Suppressor macrophage treated with lipopolysaccharide for 4 hours (primary cell): ENCODE data around the gene GAPDHS.

Experiments used
- DNase-seq: peaks from one replicate; pipeline ENCODE4 v3.0.0-alpha.2; 2020

GAPDHS gene

DNA sequence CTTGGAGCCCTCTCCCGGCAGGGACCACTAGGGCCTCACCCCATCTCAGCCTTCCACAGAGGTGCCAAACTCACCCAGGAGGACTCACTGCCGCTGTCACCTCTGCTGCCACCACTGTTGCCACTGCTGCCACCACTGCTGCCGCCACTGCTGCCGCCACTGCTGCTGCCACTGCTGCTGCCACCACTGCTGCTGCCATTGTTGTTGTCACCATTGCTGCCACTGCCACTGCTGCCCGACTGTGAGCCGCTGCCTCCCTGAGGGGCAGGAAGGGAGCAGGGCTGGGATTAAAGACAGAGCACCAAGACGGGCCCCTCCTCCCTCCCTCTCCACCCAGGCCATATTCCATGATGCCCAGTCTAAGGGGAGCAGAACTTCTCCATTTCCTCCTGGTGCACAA, 21.9 kb upstream of the GAPDHS start:
- no peak for DNase-seq

DNA sequence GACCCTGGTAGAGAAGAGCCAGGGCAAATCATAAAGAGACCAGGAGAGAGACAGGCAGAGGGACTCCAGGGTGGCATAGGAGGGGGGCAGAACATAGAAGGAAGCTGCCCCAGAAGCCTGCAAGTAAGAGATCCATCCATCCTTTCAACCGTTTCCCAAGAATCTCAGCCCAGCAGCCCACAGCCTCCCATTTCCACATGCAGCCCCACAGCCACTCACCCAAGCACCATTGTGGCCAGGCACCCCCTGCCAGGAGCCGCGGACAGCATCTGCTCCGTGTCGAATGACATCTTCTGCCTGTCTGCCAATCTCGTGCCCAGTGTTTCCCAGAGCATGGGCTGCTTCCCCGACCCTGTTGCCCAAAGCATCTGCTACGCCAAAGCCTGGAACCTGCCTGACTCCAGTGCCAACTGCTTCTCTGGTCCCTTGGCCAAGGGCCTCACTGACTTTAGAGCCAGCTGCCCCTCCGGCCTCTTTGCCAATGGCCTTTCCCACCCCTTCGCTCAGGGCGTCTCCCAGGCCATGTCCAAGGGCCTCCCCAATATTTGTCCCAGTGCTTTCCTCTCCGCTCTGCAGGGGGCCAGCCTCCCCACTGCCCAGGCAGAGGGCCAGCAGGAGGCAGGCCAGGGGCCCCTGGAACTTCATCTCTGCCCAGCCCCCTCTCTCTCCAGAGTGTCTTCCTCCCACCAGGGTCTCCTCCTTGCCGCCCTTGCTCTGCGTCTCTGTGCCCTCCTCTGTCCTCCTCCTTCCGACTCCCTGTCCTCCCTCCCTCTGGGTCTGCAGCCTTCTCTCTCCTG, 20.2 kb upstream of the GAPDHS start:
- DNase-seq: no peak

DNA sequence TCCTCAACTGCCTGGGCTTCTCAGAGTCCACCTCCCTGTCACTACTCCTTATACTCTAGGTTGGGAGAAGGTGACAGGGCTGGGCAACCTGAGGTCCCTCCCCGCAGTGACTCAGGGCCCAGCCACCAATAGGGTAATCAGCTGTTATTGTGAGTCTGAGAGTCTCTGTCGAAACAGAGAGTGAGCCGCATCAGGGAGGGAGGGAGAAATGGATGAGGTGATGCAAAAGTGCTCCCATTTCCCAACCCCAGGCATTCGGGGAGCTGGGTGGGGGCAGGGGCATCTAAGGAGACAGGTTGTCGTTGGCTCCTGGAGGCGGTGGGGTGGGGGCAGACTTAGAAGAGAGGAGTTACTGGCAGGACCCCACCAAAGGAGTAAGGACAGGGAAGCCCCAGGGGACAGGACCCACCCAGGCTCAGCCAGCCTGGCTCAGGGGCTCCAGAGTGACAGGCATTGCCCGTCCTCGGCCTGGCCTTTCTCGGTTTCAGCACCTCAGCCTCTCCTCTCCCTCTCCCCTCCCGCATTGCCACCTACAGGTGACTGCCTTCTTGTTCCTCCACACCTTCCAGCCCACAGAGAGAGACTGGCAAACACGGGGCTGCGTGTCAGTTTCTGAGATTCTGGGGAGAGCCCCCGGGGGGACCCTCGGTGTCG, 19.5 kb upstream of the GAPDHS start, which contains the start of gene DMKN:
Gene DMKN (minus strand): TSS at position 22 of the 654 bp plus-strand sequence. CDS start 174 bp downstream, outside the sequence.
- no peak for DNase-seq

DNA sequence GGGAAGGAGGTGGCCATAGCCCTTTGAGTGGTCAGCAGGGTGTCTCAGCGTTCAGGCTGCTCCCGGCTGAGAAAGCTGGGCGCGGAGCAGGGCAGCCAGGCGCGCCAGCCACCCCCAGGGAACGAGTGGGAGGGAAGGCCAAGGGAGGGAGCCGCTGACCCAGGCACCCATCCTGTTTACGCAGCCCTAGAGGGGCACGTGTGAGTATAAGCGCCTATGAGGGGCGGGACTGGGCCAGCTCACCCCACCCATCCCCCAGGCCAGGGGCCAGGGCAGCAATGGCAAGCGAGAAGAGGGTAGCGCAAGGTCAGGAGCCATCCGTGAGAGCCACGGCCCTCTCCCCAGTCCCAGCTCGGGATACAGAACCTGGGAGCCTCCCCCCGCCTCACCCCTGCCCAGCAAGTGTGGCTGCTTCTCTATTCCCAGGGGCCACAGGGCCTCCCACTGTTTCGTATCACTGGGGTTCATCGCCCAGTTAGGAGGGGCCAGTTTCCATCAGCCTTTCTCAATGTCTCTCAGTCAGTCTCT, 18.9 kb upstream of the GAPDHS start:
- DNase-seq: no peak

DNA sequence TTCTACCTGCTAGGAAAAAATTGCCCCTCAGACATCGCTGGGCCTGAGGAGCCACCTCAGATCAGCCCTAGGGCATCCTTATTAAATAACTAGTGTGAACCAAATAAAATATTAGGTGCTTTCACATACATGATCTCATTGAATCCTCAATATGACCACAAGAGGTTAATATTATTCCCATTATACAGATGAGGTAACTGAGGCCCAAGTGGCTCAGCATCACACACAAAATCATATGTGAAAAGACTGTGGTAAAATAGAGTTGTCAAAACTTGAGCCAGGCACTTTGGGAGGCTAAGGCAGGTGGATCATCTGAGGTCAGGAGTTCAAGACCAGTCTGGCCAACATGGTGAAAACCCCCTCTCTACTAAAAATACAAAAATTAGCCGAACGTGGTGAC, 16.9 kb upstream of the GAPDHS start:
- DNase-seq: no peak

DNA sequence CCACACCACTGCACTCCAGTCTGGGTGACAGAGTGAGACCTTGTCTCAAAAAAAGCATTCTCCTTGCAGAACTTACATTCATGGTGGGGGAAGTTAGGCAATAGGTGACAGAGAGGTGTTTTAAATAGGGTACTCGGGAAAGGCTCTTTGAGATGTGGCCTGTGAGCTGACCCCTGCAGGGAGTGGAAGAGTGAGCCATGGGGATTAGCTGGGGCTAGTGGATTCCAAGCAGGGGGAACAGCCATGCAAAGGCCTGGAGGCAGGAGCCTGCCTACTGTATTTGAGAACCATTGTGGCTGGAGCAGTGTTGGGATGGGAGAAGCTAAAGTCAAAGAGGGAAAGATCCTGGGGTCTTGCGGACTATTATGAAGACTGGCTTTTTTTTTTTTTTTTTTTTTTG, 15.9 kb upstream of the GAPDHS start:
- DNase-seq: no peak

DNA sequence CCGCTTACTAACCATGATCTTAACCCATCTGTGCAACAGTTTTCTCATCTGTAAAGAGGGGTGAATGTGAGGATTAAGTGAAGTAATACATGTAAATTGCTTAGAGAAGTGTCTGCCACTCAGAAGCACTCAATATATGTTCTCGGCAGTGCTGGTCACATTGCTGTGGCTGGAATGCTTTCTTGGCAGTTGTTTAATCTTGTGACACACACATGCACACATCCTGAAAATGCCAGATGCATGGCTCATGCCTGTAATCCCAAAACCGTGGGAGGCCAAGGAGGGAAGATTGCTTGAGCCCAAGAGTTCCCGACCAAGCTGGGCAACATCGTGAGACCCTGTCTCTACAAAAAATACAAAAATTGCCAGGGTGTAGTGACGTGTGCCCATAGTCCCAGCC, 14.9 kb upstream of the GAPDHS start:
- DNase-seq: no peak

DNA sequence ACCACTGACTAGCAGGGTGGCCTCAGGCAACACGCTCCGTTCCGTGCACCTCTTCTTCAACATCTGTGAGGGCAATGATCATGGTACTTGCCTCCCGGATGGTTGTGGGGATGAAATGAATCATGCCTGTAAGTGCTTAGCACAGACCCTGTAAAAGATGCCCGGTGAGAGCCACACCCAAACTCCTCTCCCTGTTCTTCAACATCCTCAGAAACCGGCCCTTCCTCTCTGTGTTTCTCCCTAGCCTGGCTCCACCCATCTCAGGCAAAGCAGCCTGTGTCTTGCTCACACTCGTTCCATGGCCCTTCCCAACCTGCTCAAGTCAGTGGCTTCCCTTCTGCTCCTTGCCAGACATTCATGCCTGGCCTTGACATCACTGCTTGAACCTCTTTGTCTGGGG, 14.0 kb upstream of the GAPDHS start:
- no peak for DNase-seq

DNA sequence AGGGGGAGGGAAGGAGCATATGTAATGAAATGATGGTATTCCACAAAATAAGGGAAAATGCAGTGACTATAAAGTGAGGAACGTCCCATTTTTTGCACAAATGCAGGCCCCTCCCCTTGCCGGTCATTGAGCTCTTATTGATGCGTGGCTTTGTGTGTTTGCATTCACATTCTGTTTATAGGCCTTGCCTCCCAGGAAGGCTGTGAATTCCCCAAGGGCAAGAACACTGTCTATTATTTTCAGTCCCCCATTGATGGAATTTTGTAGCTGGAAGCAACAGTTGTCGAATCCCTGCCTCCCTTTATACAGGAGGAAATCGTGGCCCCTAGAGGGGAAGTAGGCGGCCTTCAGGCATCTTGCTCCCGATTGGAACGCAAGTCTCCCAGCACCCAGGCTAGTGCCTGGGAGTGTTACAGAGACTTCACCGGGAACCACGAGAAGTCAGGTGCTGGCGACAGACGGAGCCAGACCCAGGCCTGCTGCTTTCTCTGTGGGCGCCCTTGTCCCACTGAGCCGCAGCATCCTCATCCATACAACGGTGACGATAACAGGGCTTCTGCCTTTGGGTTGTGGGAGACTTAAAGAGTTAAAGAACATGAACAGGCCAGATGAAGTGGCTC, 12.0 kb upstream of the GAPDHS start:
- no peak for DNase-seq

DNA sequence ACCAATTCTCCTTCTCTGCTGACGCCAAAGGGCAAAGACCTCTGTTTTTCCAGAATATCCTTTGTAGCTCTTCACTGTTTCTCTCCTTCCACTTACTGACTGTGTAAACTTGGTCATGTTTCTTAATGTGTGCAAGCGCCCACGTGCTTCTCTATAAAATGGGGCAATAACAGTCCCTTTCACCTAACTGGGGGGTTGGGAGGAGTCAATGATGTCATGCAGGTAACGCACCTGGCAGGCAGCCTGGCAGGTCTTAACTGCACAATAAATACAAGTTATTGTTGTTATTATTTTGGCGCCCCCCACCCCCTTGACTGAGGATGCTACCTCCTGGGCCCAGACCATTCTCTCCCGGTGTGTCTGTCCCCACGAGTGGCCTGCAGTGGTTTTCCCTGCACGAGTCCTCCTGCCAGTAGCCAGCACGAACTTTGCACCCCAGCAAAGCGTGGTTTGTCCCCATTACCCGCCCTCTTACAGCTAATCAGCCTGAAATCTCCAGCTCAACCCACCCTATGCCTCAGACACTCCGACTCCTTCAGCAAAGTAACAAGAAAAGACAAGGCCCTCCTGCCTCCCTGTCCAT, 10.4 kb upstream of the GAPDHS start:
- DNase-seq: no peak

DNA sequence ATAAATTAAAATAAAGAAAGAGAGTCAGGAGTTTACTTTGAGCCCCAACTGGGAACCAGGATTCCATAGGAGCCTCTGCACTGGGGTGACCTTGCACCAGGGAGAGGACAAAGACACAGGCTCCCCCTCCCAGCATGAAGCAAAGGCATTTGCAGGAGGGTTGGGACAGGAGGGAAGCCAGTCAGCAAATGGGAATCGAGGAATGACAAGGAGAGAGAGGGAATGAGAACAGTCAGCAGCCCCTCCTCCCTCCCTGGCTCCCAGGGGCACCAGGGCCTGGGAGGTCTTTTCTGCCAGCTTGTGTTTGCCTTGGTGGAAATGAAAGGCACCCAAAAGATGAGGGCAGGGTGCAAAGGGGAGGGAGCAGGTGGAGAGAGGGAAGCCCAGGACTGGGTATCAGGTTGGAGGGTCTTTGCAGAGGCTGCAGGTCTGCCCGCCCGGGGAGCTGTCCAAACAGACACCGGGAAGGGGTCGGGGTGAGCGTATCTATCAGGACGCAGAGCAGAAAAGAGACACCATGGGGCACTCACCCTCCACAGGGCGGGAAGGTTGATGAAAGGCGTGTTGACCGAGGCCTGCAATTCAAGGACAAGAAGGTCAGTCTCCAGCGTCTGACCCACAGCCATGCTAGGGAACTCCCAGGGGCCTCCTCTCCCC, 8.9 kb upstream of the GAPDHS start:
- no peak for DNase-seq

DNA sequence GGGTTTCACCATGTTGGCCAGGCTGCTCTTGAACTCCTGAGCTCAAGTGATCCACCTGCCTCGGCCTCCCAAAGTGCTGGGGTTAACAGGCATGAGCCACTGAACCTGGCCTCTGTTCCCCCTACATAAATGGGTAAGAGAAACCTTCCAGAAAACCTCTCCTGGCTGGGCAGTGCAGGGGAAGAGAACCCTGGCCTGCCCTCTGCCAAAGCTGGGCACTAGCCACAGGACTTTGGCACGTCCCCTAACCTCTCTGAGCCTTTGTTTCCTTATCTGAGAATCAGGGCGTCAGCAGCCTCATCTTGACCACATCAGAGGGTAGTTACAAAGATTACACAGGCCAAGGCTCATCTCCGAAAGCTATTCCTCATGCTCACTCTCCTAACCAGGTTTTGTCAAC, 7.4 kb upstream of the GAPDHS start:
- DNase-seq: no peak

DNA sequence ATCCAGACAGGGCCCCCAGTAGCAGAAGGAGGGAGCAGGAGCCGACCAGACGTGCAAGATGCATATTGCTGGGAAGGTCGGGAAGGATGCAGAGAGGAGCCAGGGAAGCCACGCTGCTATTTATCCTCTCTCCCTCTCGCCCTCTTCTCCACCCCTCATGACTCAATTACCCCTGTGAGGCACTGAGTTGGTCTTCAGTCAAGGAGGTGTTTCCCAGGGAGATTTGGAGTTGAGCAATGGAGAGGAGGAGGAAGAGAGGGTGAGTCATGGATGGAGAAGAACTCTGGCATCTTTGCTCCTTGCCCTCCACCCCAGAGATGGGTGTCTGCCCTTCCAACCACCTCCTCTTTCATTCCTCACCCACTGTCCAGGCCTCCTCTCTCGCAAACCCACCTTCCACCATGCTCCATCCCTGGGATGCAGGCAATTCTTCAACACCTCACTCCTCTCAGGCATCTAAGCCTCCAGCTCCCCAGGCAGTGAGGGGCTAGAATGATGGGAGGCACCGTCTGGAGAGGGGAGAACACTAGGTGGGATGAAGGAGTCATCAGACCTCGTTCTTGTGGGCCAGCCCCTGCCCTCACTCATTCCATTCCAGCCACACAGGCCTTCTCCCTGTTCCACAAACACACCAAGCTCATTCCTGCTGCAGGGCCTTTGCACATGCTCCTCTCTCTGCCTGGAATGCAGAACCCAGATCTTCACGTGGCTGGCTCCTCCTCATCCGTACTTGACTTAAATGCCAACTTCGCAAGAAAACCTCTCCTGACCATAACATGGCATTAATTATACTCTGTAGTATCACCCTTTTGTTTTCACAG, 4.8 kb upstream of the GAPDHS start, which contains the start of gene SBSN:
Gene SBSN (minus strand): TSS at position 94 of the 821 bp plus-strand sequence. CDS start 30 bp downstream, at position 64.
- peak; percentile 58 for DNase-seq

DNA sequence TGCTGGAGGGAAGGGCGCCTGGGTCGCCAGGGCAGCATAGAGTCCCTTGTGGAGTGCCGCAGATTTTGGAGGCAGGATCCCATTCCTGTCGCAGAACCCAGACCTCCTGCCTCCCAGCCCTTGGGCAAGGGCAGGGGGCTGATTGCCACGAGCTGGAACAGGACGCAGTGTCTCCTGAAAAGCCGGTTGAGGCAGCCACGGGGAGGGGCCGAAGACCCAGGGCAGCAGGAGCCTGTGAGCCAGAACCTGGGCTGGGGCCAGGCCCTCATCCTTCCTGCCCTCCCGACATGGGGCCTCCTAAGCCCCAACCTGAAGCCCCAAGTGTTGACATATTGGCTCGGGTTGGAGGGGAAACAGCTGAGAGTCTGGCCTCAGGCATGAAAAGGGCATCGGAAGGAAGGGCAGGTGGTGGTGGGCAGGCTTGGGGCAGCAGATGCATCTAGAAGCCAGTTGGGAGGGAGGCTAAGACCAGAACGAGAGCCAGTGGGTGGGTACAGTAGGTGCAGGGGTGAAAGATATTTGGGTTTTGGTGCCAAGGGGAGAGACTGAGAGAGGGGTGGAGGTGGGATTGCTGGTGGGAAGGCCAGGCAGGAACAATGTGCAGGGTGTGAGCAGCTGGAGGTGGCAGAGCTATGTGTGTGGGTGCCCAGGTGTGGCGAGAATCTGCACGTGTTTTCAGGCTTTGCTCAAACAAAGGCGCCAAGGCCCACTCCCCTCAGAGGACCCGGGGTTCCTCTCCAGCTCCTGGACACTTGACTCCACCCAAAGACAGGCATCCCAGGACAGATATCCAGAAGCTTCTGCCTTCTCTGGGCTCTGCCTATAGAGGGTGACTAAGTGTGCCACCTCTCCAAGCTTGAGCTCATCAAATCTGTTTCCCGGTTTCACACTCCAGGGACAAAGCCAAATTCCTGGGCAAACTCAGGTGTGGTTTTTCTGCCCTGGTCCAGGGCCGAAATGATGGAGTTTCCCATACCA, 3.7 kb upstream of the GAPDHS start:
- no peak for DNase-seq

DNA sequence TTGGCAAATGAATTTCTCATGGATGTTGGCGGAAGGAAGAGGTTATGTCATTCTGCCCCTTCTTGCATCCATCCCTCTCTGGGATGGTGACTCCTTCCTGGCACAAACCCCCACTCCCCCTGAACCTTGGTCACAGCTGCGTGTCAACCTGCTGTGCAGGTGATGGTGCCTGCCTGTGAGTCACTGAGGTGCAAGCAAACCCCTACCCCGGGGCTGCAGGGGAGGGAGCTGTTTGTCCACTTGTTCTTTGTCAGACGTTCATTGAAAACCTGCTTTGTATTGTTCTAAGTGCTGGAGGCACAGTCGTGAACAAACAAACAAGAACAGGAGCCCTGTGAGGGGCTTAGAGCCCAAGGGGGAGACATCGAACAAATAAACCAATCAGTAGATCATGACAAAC, 2.0 kb upstream of the GAPDHS start:
- DNase-seq: no peak

DNA sequence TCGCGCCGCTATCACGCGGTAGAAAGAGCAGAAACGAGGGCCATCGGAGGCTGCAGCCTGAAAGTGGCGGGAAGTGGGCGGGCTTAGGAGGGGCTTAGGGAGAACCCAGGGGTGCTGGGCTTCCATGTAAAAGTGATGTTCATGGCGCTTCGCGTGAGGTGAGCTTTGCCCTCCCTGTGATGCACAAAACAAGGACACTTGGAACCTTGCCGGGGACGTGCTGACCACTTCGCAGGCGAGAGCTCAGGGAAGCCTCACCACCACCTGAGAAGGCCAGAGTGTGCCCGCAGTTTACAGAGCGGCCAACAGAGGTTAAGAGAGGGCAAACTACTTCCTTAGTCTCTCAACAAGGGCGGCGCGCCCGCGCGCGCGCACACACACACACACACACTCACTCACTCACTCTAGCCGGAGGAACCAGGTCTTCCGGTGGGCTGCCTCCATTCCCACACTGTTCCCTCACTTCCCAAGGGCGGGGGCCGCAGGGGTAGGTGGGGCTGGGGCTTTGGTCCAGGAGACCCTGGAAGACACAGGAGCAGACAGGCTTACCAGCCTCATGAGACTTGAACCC, 651 bp downstream of the GAPDHS start:
- DNase-seq: peak; percentile 43

DNA sequence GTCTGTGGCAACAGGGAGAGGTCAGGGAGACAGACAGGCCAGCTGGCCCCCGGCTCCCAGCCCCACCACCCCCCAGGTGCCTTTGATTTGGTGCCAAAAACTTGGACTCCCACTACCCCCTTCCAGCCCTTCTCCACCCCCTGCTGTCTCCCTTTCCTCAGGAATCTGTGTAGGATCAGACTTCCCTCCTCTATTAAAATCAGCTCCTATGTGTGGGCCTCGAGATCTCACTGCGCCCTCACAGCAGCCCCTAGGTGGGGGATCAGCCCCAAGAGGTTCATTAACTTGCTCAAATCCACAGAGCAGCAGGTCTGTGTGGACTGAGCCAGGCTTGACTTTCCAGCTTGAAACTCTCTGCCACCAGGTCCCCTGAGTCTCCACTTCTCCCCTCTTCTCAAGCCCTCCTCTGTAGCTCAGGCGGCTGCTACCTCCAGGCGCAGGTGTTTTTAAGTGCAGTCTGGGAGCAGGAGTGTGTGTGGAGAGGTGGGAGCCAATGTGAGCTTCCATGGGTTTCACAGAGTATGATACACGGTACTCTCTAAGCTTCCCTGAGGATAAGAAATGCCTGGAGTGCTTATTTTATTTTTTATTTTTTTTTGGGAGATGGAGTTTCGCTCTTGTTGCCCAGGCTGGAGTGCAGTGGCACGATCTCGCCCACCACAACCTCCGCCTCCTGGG, 1.7 kb downstream of the GAPDHS start:
- DNase-seq: no peak

DNA sequence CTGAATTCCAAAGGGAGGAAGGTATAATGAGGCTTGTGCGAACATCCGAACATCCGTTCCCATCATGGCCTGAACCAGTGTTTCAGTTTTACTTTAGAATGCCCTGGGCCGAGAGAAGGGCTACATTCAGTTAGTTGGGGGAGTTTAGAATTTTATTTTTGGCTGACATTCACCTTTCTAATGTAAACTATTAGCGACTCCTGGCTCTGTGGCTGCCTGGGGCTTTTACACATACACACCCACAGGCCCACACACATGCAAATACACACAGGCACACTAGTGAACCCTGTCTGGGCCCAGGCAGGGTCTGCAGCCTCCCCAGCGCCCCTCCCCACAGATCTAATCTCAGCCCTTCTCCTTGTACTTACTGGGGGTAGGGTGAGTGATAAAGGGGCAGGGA, 6.1 kb downstream of the GAPDHS start:
- no peak for DNase-seq

DNA sequence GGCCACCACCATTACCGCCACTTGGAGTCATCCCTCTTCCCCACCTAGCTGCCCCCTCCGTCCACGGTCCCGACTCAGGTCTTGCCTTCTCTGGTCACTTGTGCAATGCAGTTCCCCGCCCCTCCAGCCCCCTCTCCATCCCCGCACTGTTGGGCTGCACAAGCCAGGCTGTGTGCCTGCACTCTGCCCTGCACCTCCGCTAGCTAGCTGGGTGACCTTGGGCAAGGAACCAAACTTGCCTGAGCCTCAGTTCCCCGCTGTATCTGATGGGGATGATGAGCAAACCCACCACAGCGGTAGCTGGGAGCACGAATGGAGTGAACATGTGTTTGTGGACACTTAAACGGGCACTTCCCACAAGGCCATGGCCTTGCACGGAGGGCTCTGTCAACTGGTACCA, 6.6 kb downstream of the GAPDHS start:
- no peak for DNase-seq
